D721Med (cell line): Measurements from ENCODE around the gene CCND3.

Source experiments
- DNase-seq: peaks from one replicate; pipeline ENCODE4 v3.0.0; 2011; ENCODE audit warnings: low spot score; ENCODE audit not compliant: insufficient read length
- FAIRE-seq: peaks from 2 replicates; lab custom pipeline; 2011; peaks lifted over from hg19 to GRCh38; lab: Jason Lieb, UNC
- CTCF ChIP-seq: IDR thresholded peaks from 2 replicates; pipeline ENCODE4 v1.5.1; 2012; ENCODE audit warnings: mild to moderate bottlenecking, control low read depth; ENCODE audit not compliant: insufficient read depth; ENCODE audit errors: missing control alignments

CCND3 gene

GRCh38 chr6:41921712-41921998 lies 20.0 kb downstream of the CCND3 start:
- DNase-seq = no peak

GRCh38 chr6:41920921-41921711 lies 20.5 kb downstream of the CCND3 start, which contains the start of the genes BYSL and MED20:
Gene BYSL, plus strand, starts transcription at chr6:41921499. Its CDS starts 64 bp downstream, at chr6:41921563.
Gene MED20, minus strand, starts transcription at chr6:41921139. Its CDS starts 121 bp downstream, at chr6:41921018.
- no peak for FAIRE-seq
- DNase-seq = peak; percentile 90
- peak; percentile 73 for TF ChIP-seq CTCF

More at GRCh38 chr6:41921712-41921998, 20.0 kb downstream of the CCND3 start:
- no peak for FAIRE-seq
- no peak for TF ChIP-seq CTCF

DNA sequence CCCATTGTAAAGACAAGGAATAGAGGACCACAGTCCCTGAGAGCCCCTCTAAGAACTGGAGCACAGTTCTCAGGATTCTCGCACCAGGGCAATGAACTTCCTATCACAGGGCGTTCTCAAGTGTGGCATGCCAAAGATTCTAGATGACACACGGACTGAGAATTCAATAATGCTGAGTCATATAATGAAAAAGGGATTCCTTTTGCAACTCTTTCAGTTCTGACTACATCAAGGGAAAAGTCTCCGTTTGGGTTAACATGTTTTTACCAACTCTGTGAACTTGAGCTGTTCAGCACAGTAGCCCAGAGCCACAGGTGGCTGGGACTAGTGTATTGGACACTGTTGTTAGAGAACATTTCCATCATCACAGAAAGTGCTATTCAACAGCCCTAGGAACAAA lies 24.1 kb downstream of the CCND3 start:
- FAIRE-seq (no peak), DNase-seq (no peak)
- TF ChIP-seq CTCF = no peak

GRCh38 chr6:41914869-41915530 lies 26.6 kb downstream of the CCND3 start:
- no peak for DNase-seq
- FAIRE-seq = no peak
- TF ChIP-seq CTCF = no peak

GRCh38 chr6:41914343-41914742 lies 27.3 kb downstream of the CCND3 start:
- DNase-seq = no peak
- no peak for FAIRE-seq
- TF ChIP-seq CTCF = no peak

DNA sequence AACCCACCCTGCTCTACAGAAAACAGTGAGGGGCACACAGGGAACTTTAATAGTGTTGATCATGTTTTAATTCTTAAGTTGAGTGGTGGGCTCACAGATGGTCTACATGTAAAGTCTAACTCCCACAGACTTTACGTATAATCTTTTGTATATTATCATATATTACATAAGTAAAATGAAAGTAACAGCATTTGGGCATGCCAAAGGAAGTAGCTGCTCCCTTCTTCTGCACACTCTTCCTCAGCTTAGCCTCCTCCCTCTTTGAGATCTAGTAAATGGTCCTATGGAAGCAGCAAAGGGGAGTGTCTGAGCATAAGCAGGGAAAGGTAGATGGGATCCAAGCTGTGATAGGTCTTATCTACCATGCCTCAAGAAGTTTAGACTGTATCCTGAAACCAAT lies 31.9 kb downstream of the CCND3 start:
- no peak for TF ChIP-seq CTCF
- DNase-seq (no peak), FAIRE-seq (no peak)
